Medulla oblongata (tissue), 1 donor: Measurements from ENCODE around the gene TMCC1.
"Not testable (repeated sequence)": the region's sequence is repeated elsewhere in the genome, so short reads cannot be mapped to it uniquely, and the experiment has no call there.

Source experiments
- DNase-seq: peaks from one replicate; pipeline ENCODE4 v3.0.0-alpha.2; 2015; ENCODE audit errors: extremely low spot score

The TMCC1 gene

GRCh38 chr3:129727707-129728106 lies 165.8 kb downstream of the TMCC1 start:
- DNase-seq: no peak

- peak; percentile 66 for DNase-seq
Observed at GRCh38 chr3:129723558-129724324, 169.8 kb downstream of the TMCC1 start.

DNA sequence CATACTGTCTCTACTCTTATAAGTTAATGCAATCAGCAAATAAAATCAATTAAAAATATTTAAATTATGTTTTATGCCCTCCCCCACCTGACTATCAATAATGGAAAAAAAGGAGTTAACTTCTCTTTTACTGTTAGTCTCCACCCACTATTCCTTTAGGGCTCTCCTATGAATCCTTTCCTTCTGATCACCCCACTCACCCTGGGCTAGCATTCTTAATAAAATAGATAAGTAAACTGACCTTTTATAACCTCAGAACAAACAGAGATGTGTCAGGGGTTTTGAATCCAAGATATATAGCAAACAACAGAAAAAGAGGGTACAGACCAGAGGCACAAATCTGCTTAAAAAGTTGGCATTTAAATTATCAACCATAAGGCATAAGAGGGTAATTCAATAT lies 171.0 kb downstream of the TMCC1 start:
- no peak for DNase-seq

DNA sequence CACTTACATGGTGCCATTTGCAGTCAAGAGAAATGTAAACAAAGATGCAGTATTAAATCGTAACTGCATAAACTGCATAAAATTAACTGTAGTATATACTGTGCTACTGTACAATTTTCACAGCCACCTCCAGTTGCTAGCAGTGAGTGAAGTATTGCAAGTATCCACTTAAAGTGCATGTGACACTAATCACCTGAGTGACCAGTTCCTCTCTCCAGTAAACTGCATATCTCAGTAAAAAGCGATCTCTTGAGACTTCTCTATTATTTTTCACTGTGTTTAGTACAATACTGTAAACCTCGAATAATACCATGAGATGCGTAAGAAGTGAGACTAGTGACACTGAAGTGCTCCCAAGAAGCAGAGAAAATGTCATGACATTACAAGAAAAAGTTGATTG lies 175.3 kb downstream of the TMCC1 start:
- DNase-seq: no peak

GRCh38 chr3:129715854-129716253 lies 177.7 kb downstream of the TMCC1 start:
- no peak for DNase-seq

- DNase-seq: no peak
Observed at GRCh38 chr3:129708328-129708861, 185.1 kb downstream of the TMCC1 start.

GRCh38 chr3:129705274-129705673 lies 188.2 kb downstream of the TMCC1 start:
- DNase-seq: no peak

DNA sequence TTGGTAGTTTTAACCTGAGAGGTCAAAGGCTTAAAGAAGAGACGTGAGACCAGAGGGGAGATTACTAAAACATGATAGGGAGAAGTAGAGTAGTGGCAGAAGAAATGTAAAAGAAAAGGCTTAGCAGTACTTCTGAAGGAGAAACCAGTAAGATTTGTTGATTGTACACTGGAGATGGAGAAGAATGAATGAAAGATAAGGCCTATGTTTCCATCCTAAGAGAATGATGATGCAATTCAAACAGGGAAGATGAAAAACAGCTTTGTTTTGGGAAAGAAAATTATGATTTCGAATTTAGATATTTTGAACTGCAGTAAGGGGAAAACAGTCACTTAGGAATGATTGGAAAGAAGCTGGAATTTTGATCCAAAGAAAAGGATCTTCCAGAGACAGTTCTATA lies 189.6 kb downstream of the TMCC1 start:
- DNase-seq: no peak

DNA sequence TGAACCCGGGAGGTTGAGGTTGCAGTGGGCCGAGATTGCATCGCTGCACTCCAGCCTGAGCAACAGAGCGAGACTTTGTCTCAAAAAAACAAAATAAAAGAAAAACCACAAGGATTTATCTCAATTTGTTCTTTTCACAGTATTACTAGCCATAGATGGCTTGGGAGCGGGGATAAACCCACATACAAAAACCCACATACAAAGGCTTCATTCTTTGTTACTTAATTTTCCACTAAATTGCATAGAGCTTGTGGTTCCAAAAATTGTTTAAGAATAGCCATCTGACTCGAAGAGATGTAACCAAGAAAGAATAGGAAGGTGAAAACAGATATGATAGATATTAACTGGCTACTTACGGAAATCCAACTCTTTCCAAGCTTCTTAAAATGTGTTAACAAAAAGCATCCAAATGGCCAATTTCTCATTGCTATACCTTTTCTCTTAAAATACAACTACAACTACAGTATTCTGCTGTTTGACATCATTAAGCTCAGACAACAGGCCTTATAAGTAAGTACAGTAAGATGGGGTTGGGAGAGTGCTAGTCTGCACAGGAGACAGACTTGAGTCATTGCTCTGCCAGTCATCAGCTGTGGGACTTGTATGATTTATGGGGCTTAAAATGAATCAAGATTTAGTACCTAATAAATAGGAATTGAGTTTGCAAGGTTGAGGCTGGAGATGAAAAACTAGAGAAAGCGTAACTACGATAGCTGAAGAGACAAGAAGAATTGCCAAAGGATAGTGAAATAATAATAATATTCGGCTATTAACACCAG lies 190.4 kb downstream of the TMCC1 start:
- DNase-seq: no peak

DNA sequence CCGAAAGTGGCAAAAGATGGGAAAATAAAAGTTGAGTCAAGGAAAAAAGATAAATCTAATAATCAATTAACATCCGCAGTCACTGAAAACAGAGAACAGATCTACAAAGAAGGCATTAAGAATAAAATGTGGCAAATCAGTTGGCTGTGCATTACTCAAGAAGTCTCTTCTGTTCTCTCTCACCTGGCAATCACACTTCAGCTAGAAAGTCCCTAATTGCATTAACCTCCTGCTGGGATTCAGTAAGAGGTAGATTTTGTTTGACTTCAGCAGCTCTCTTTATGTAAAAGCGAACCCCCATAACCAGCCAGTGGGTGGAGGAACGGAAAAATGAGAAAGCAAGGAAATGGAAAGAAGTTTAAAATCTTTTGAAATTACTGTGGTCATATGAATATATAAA lies 192.3 kb downstream of the TMCC1 start:
- no peak for DNase-seq

DNA sequence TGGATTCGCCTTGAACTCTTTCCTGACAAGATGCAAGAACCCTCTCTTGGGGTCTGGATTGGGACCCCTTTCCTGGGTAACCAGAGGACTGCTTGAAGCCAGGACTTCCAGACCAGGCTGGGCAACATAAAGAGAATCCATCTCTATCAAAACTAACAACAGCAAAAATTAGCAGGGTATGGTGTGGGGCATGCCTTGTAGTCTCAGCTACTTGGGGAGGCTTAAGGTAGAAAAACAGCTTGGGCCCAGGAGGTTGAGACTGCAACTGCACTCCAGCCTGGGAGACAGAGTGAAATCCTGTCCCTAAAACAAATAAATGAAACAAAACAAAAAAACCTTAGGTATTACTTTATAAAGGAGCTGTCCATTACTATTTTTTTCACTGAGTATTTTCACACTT lies 193.9 kb downstream of the TMCC1 start:
- DNase-seq: no peak

DNA sequence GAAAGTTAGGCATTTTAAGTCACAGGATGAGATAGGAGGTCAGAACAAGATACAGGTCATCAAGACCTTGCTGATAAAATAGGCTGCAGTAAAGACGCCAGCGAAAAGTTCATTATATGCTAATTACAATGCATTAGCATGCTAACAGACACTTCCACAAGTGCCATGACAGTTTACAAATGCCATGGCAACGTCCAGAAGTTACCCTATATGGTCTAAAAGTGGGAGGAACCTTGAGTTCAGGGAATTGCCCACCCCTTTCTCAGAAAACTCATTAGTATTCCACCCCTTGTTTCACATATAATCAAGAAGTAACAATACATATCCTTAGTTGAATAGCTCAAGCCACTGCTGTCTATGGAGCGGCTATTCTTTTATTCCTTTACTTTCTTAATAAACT lies 194.3 kb downstream of the TMCC1 start:
- DNase-seq: no peak

- no peak for DNase-seq
Observed at GRCh38 chr3:129697229-129697969, 196.1 kb downstream of the TMCC1 start.

GRCh38 chr3:129696430-129696829 lies 197.1 kb downstream of the TMCC1 start:
- DNase-seq: not testable (repeated sequence)

- no peak for DNase-seq
Observed at GRCh38 chr3:129695230-129695629, 198.3 kb downstream of the TMCC1 start.

GRCh38 chr3:129694228-129694627 lies 199.3 kb downstream of the TMCC1 start:
- no peak for DNase-seq

GRCh38 chr3:129692743-129693142 lies 200.8 kb downstream of the TMCC1 start:
- no peak for DNase-seq

GRCh38 chr3:129690963-129691362 lies 202.5 kb downstream of the TMCC1 start:
- no peak for DNase-seq

DNA sequence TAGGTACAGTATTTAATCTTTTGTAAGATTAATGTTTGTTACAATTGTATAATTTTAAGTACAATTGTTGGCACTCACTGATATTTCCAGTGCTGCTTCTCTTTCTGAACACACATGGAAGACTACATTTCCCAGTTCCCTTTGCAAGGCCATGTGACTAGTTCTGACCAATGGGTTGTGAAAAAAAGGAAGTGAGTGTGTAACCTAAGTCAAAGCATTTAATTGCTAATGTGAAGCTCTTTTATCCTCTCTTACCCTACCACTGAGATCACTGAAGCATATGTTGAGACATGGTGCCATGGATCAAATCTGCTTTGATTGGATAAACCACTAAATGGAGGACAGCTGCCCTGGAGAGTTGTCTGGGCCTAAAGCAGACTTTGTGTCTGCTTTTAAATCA lies 203.1 kb downstream of the TMCC1 start:
- DNase-seq: peak; percentile 95

DNA sequence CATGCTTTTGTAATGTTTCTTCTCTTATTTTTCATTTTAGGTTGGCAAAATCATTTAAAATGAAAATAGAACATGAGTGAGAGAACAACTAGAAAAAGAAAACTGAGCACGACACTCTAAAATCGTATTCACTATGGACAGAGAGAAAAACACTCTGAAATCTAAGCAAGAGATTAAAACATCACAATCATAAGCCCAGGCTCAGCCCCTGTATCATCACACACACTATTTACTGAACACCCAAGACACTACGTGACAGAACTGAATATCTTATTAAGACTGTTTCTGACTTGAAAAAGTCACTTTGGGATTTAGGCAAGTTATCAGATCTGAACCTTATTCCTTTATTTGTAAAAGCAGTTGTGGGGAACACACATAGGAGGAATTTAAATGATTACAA lies 204.5 kb downstream of the TMCC1 start:
- DNase-seq: peak; percentile 34

- DNase-seq: peak; percentile 91
Observed at GRCh38 chr3:129688271-129688895, 205.1 kb downstream of the TMCC1 start.
